DND-41 (cell line): ENCODE results near the gene ZNF138.

Experiments
- ATAC-seq: fragments of 200-7000 bp; cut with Tn5 transposase; 3 replicates; pipeline ENCODE4 v1.9.1; 2021; ENCODE audit warnings: low read depth; ENCODE audit not compliant: insufficient read depth
- DNase-seq: peaks from one replicate; pipeline ENCODE4 v3.0.0-alpha.2; 2020
- H2AFZ ChIP-seq: 2 replicates; pipeline ENCODE4 v1.6.0; 2012; ENCODE audit warnings: low read depth, low read length
- H3K27ac ChIP-seq: 2 replicates; pipeline ENCODE4 v1.5.1; 2012; ENCODE audit warnings: low read length, inconsistent platforms
- H3K27me3 ChIP-seq: fragments of 200-600 bp; sonication (generic); 2 replicates; pipeline ENCODE4 v1.6.0; 2012; ENCODE audit warnings: low read length, mild to moderate bottlenecking, inconsistent platforms; ENCODE audit not compliant: insufficient read depth, poor library complexity
- H3K36me3 ChIP-seq: 2 replicates; pipeline ENCODE4 v1.5.1; 2012; ENCODE audit warnings: low read length, inconsistent platforms; ENCODE audit not compliant: insufficient read depth
- H3K4me1 ChIP-seq: 2 replicates; pipeline ENCODE4 v1.5.1; 2012; ENCODE audit warnings: mild to moderate bottlenecking, low read length; ENCODE audit not compliant: insufficient read depth
- H3K4me2 ChIP-seq: 2 replicates; pipeline ENCODE4 v1.6.0; 2012; ENCODE audit warnings: mild to moderate bottlenecking, moderate library complexity, low read length, inconsistent platforms; ENCODE audit not compliant: insufficient read depth
- H3K4me3 ChIP-seq, 2 experiments: fragments of 200-600 bp in 1 of 2; shearing (Covaris generic) in 1 of 2; 2 replicates each; pipeline ENCODE4 v1.5.1; 2012 to 2016; ENCODE audit warnings: inconsistent platforms in 2 of 2, low read length in 2 of 2, mild to moderate bottlenecking in 2 of 2, low read depth in 1 of 2, moderate library complexity in 1 of 2
- H3K79me2 ChIP-seq: 2 replicates; pipeline ENCODE4 v1.6.0; 2012; ENCODE audit warnings: low read length, inconsistent platforms; ENCODE audit not compliant: insufficient read depth
- H3K9ac ChIP-seq: 2 replicates; pipeline ENCODE4 v1.6.0; 2012; ENCODE audit warnings: low read depth, mild to moderate bottlenecking, inconsistent platforms, low read length, moderate library complexity
- H3K9me3 ChIP-seq: 2 replicates; pipeline ENCODE4 v1.5.1; 2012; ENCODE audit warnings: low read length, moderate library complexity, mild to moderate bottlenecking, inconsistent platforms; ENCODE audit not compliant: insufficient read depth, severe bottlenecking
- H4K20me1 ChIP-seq: 2 replicates; pipeline ENCODE4 v1.6.0; 2012; ENCODE audit warnings: low read length; ENCODE audit not compliant: insufficient read depth
- EZH2 ChIP-seq: IDR thresholded peaks from 3 replicates; pipeline ENCODE4 v1.6.1; 2012; ENCODE audit warnings: borderline replicate concordance, low read depth, mild to moderate bottlenecking, moderate library complexity, low read length, inconsistent platforms; ENCODE audit not compliant: severe bottlenecking
- TF ChIP-seq, protein P1 (sequence below): IDR thresholded peaks from 2 replicates; pipeline ENCODE4 v1.5.1; 2012; ENCODE audit warnings: borderline replicate concordance, low read length, moderate library complexity, mild to moderate bottlenecking; ENCODE audit not compliant: poor library complexity, severe bottlenecking; ENCODE audit errors: extremely low read depth

Gene ZNF138

DNA sequence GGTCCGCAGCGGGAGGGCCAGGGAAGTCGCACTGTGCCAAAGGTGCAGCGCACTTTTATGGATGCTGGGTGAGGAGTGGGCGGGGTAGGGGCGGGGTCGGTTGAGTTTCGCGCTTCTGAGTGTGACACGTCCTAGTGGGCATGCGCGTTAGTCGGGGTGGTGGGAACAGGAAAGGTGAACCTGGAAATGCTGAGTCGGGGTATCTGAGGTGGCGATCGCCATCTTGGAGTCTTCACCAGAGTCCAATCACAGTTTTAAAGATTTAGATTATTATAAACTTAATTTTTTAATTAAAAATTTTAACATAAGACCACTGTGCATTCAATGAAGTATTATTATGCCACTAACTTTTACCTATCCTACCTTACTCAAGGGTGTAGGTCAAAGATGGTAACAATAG, 45.7 kb downstream of the ZNF138 start:
- Histone ChIP-seq H3K36me3 (no peaks in the 10 kb centered on the region), H3K27me3 (no peaks in the 10 kb centered on the region), H3K4me3 (no peak overlapping the region), H3K9ac (no peak overlapping the region), H3K79me2 (no peaks in the 10 kb centered on the region), H2AFZ (no peak overlapping the region), H3K27ac (no peak overlapping the region), H3K4me2 (no peak overlapping the region), H3K4me1 (no peaks in the 10 kb centered on the region), H3K9me3 (no peaks in the 10 kb centered on the region), H4K20me1 (no peaks in the 10 kb centered on the region)
- TF ChIP-seq EZH2: no peak
- TF ChIP-seq, protein P1, sequence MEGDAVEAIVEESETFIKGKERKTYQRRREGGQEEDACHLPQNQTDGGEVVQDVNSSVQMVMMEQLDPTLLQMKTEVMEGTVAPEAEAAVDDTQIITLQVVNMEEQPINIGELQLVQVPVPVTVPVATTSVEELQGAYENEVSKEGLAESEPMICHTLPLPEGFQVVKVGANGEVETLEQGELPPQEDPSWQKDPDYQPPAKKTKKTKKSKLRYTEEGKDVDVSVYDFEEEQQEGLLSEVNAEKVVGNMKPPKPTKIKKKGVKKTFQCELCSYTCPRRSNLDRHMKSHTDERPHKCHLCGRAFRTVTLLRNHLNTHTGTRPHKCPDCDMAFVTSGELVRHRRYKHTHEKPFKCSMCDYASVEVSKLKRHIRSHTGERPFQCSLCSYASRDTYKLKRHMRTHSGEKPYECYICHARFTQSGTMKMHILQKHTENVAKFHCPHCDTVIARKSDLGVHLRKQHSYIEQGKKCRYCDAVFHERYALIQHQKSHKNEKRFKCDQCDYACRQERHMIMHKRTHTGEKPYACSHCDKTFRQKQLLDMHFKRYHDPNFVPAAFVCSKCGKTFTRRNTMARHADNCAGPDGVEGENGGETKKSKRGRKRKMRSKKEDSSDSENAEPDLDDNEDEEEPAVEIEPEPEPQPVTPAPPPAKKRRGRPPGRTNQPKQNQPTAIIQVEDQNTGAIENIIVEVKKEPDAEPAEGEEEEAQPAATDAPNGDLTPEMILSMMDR: no peak
- DNase-seq (no peak), ATAC-seq (no peak)

DNA sequence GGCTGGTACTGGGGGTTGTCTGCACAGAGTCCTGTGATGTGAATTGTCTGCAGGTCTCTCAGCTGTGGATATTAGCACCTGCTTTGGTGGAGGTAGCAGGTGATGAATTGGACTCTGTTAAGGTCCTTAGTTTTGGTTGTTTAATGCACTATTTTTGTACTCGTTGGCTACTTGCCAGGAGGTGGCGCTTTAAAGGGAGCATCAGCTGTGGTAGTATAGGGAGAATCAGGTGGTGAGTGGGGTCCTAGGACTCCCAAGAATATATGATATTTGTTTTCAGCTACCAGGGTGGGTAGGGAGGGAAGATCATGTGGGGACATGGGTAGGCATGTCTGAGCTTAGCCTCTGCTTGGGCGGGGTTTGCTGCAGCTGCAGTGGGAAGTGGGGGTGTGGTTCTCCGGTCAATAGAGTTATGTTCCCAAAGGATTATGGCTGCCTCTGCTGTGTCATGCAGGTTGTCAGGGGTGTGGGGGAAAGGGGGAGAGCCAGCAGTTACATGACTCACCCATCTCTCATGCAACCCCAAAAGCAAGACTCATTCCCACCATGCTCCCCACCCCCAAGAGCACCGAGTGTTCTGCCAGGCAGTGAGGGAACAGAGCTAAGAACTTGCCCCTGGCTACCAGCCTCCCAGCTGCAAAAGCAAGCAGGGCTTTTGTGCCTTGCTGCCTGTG, 55.2 kb downstream of the ZNF138 start:
- no peak for DNase-seq
- no peak overlapping the region for H3K4me3 ChIP-seq
- no peak overlapping the region for H3K27ac ChIP-seq
- no peaks in the 10 kb centered on the region for H3K9me3 ChIP-seq
- H2AFZ ChIP-seq: no peak overlapping the region
- TF ChIP-seq, protein P1: no peak
- no peak for TF ChIP-seq EZH2
- ATAC-seq: no peak
- no peaks in the 10 kb centered on the region for H3K79me2 ChIP-seq
- no peaks in the 10 kb centered on the region for H3K27me3 ChIP-seq
- no peaks in the 10 kb centered on the region for H3K36me3 ChIP-seq
- no peak overlapping the region for H3K9ac ChIP-seq
- H4K20me1 ChIP-seq: no peaks in the 10 kb centered on the region
- H3K4me1 ChIP-seq: no peaks in the 10 kb centered on the region
- H3K4me2 ChIP-seq: no peak overlapping the region

DNA sequence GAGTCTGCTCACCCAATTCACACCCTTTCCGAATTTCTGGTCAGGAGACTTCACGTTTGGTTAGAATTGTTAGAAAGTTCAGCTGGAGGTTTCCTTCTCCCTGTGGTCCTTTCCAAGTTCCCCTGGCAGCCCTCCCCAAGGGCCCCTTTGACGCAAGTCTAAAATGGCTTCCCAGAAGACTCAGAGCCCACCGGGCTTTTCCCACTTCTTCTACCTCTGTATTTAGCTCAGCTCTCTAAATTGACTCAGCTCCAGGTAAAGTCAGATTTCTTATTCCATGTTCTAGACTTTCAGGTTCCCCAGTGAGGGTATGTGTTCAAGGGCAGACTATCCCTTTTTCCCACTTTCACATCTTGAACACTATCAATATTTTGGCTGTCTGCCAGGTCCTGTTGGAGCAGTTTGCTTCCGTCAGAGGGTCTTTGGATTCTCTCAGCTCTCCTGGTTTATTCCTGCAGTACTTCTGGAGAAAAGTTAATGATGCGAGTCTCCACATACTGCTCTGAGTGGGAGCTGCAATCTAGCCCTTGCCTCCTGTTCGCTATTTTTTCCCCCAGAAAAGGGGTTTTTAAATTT, 55.8 kb downstream of the ZNF138 start:
- Histone ChIP-seq H3K9me3 (no peaks in the 10 kb centered on the region), H3K4me2 (no peak overlapping the region), H3K27ac (no peak overlapping the region), H3K36me3 (no peaks in the 10 kb centered on the region), H3K79me2 (no peaks in the 10 kb centered on the region), H3K4me1 (no peaks in the 10 kb centered on the region), H2AFZ (no peak overlapping the region), H3K4me3 (no peak overlapping the region), H4K20me1 (no peaks in the 10 kb centered on the region), H3K9ac (no peak overlapping the region), H3K27me3 (no peaks in the 10 kb centered on the region)
- ATAC-seq (no peak), DNase-seq (no peak)
- TF ChIP-seq, protein P1: no peak
- TF ChIP-seq EZH2: no peak

DNA sequence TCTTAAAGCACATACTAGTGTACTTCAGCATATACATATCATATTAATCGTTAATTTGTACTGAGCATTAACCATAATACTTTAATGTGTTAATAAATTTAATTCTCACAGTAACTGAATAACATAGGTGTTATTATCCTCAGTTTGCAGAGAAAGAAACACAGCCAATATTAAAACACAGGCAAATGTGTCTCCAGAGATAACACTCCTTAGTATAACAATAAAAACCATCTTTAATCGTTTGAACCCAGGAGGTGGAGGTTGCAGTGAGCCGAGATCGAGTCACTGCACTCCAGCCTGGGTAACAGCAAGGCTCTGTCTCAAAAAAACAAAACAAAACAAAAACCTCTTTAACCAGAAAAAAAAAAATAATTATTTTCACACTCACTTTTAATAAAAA, 59.5 kb downstream of the ZNF138 start:
- no peaks in the 10 kb centered on the region for H3K4me1 ChIP-seq
- H3K36me3 ChIP-seq: no peaks in the 10 kb centered on the region
- ATAC-seq (no peak), DNase-seq (no peak)
- H4K20me1 ChIP-seq: no peaks in the 10 kb centered on the region
- no peaks in the 10 kb centered on the region for H3K79me2 ChIP-seq
- H3K4me3 ChIP-seq: no peak overlapping the region
- no peaks in the 10 kb centered on the region for H3K27me3 ChIP-seq
- no peak for TF ChIP-seq EZH2
- H3K9me3 ChIP-seq: no peaks in the 10 kb centered on the region
- no peak overlapping the region for H3K9ac ChIP-seq
- H3K4me2 ChIP-seq: no peak overlapping the region
- no peak overlapping the region for H2AFZ ChIP-seq
- H3K27ac ChIP-seq: no peak overlapping the region
